Vagina (tissue), 2 donors: ENCODE results near the gene CD101. TPM values are rescaled to one million over a fixed set of nuclear protein-coding genes. Genes with fewer than 3 reads are reported as not detected.
A peak's percentile ranks its signal among the peaks of the same experiment; 100 is the strongest.

Source experiments
- DNase-seq, 2 donors: peaks; one replicate each; pipeline ENCODE4 v3.0.0-alpha.2; 2017; ENCODE audit errors: extremely low spot score in 2 of 2
- H3K27ac ChIP-seq: fragments of 200-600 bp; sonication (generic); one replicate; pipeline ENCODE4 v1.5.1; 2019
- H3K27me3 ChIP-seq: fragments of 200-600 bp; sonication (generic); one replicate; pipeline ENCODE4 v1.5.1; 2019
- H3K36me3 ChIP-seq, 2 donors: fragments of 200-600 bp; sonication (generic); one replicate each; pipeline ENCODE4 v1.5.1; 2017 to 2019
- H3K4me1 ChIP-seq: fragments of 200-600 bp; sonication (generic); one replicate; pipeline ENCODE4 v1.5.1; 2019
- H3K4me3 ChIP-seq, 2 donors: fragments of 200-600 bp; sonication (generic); 1 replicate in 1 of 2; 2 replicates in 1 of 2; pipeline ENCODE4 v1.5.1; 2016 to 2019
- H3K9me3 ChIP-seq: fragments of 200-600 bp; sonication (generic); one replicate; pipeline ENCODE4 v1.5.1; 2019
- POLR2A ChIP-seq, 2 donors: fragments of 450-650 bp; IDR thresholded peaks; one replicate each; pipeline ENCODE4 v1.6.1; 2017; ENCODE audit warnings: antibody characterized with exemption in 2 of 2, mild to moderate bottlenecking in 2 of 2, moderate library complexity in 2 of 2
- POLR2AphosphoS5 ChIP-seq, 2 donors: sonication (generic); formaldehyde crosslinking; IDR thresholded peaks; one replicate each; pipeline ENCODE4 v1.9.0; 2017; ENCODE audit warnings: antibody characterized with exemption in 2 of 2, mild to moderate bottlenecking in 2 of 2, low read depth in 1 of 2; ENCODE audit not compliant: insufficient read depth in 1 of 2
- intact Hi-C: fragments of 100-400 bp; cut with DNase I; formaldehyde crosslinking; loops from one replicate; pipeline ENCODE4 v1.15.1; 2023
- total RNA-seq: library from RNA; depleted of rRNA; stranded (reverse); fragments of >200 nt; gene quantifications from one replicate; pipeline ENCODE4 v1.2.3, GENCODE V29; 2016
- TF ChIP-seq, protein P1 (sequence below), 3 experiments: fragments of 450-650 bp in 2 of 3; fragments of 200-600 bp in 1 of 3; sonication (generic) in 1 of 3; IDR thresholded peaks; one replicate each; pipeline ENCODE4 v1.5.1; 2017 to 2019; ENCODE audit warnings: antibody characterized with exemption in 3 of 3, mild to moderate bottlenecking in 2 of 3, moderate library complexity in 2 of 3

The CD101 gene
- total RNA-seq, 1 donor from 2014 or later: 3.9 TPM

DNA sequence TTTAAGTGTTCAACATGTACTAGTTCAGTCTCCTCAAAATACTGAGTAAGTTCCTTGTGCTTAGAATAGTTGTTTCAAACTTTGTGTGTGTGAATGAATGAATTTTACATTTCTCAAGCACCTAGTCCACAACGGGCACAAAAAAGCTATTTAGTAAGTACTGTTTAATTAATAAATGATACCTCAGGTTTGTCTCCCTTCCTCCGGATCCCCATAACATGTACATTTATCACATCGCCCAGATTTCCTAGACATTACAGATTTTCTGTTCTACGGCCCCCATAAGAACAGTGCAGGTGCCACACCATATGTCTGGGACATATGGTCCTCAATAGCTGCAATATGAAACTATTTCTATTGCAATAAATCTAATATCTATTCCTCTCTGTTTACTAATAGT, 57.2 kb downstream of the CD101 start:
- Histone ChIP-seq H3K27ac (no peak overlapping the region), H3K4me3 (no peak overlapping the region), H3K4me1 (peaks cover 19% of the 10 kb centered on the region), H3K9me3 (no peaks in the 10 kb centered on the region), H3K36me3 (no peaks in the 10 kb centered on the region), H3K27me3 (no peaks in the 10 kb centered on the region)
- intact Hi-C loops: no loop called here
- no peak for DNase-seq
- TF ChIP-seq POLR2A (IDR thresholded peaks at IDR 0.05): no peak
- TF ChIP-seq, protein P1, sequence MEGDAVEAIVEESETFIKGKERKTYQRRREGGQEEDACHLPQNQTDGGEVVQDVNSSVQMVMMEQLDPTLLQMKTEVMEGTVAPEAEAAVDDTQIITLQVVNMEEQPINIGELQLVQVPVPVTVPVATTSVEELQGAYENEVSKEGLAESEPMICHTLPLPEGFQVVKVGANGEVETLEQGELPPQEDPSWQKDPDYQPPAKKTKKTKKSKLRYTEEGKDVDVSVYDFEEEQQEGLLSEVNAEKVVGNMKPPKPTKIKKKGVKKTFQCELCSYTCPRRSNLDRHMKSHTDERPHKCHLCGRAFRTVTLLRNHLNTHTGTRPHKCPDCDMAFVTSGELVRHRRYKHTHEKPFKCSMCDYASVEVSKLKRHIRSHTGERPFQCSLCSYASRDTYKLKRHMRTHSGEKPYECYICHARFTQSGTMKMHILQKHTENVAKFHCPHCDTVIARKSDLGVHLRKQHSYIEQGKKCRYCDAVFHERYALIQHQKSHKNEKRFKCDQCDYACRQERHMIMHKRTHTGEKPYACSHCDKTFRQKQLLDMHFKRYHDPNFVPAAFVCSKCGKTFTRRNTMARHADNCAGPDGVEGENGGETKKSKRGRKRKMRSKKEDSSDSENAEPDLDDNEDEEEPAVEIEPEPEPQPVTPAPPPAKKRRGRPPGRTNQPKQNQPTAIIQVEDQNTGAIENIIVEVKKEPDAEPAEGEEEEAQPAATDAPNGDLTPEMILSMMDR (IDR thresholded peaks at IDR 0.05): no peak
- no peak for TF ChIP-seq POLR2AphosphoS5 (IDR thresholded peaks at IDR 0.05; ENCODE audit: insufficient read depth in 1 of 2, low read depth in 1 of 2)

DNA sequence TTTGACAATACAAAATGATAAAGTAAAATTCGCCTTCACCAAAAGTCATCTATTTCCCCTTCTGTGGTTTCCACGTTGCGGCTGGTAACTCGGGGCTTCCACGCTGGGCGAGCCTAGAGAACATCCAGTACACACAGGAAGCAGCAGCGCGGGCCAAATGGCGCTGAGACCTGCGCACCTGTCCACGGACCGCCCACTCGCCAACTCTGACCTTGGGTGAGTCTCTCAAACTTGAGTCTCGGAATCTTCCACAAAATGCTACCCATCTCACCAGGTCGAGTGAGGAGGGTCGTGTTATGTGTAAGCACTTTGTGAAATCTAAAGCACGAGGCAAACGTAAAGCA, 57.7 kb downstream of the CD101 start:
- intact Hi-C loops: no loop called here
- Histone ChIP-seq H3K4me1 (peaks cover 19% of the 10 kb centered on the region), H3K27me3 (no peaks in the 10 kb centered on the region), H3K27ac (peak overlapping the region; percentile 68), H3K9me3 (no peaks in the 10 kb centered on the region), H3K36me3 (no peaks in the 10 kb centered on the region), H3K4me3 (peak overlapping the region; percentile 62 to 73)
- no peak for DNase-seq
- TF ChIP-seq POLR2AphosphoS5 (IDR thresholded peaks at IDR 0.05; ENCODE audit: insufficient read depth in 1 of 2, low read depth in 1 of 2): no peak
- TF ChIP-seq POLR2A (IDR thresholded peaks at IDR 0.05): no peak
- TF ChIP-seq, protein P1 (IDR thresholded peaks at IDR 0.05): no peak

DNA sequence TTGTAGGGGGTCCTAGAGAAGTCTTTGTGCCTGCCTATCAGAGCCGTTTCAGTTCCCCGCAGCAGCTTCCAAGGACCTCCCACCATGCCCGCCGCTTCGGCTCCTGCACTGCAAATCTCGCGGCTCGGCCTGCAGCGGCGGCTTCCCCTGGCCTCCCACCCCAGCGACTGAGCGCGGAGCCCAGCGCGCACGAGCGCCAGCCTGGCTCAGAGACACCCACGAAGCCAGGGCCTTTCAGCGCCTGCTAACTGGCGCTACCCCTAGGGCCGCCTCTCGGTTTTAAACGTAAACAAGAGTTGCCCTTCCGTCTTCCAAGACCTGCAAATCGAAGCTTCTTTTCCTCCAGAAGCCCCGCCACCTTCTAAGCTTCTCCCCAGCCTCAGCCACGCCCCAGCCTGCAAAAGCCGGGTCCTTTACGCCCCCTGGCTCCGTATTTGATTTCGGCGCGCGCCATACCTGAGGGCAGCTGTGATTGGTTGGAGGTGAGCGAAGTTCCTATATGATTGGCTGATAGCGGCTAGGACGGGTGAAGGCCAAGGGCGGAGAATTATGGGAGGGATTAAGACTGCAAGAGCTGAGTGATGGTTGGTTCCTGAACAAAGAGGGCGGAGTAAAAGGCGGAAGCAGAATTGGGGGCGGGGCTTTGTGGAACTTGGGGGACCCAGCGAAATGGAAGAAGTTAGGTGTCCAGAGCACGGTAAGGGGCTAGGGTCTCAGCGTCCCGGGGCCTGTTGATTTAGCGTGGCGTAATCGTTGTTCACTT, 58.3 kb downstream of the CD101 start, which contains the start of gene TTF2:
TTF2 (plus strand) TSS at position 649 of the 763 bp plus-strand sequence; CDS start at position 670, 21 bp downstream.
- Histone ChIP-seq H3K36me3 (no peaks in the 10 kb centered on the region), H3K27ac (peak within 1 kb of the TSS; percentile 68), H3K4me1 (peaks cover 19% of the 10 kb centered on the region), H3K4me3 (peak within 1 kb of the TSS; percentile 62 to 73), H3K27me3 (no peaks in the 10 kb centered on the region), H3K9me3 (no peaks in the 10 kb centered on the region)
- TF ChIP-seq POLR2AphosphoS5 (IDR thresholded peaks at IDR 0.05; ENCODE audit: insufficient read depth in 1 of 2, low read depth in 1 of 2): peak; percentile 72 to 87
- TF ChIP-seq, protein P1 (IDR thresholded peaks at IDR 0.05): no peak
- peak in 1 of 2 donors; percentile 98 for DNase-seq
- intact Hi-C loops: loop anchor here (10.0 kb wide), 1 partner anchor 225 kb away; no protein-coding TSS in a partner anchor

DNA sequence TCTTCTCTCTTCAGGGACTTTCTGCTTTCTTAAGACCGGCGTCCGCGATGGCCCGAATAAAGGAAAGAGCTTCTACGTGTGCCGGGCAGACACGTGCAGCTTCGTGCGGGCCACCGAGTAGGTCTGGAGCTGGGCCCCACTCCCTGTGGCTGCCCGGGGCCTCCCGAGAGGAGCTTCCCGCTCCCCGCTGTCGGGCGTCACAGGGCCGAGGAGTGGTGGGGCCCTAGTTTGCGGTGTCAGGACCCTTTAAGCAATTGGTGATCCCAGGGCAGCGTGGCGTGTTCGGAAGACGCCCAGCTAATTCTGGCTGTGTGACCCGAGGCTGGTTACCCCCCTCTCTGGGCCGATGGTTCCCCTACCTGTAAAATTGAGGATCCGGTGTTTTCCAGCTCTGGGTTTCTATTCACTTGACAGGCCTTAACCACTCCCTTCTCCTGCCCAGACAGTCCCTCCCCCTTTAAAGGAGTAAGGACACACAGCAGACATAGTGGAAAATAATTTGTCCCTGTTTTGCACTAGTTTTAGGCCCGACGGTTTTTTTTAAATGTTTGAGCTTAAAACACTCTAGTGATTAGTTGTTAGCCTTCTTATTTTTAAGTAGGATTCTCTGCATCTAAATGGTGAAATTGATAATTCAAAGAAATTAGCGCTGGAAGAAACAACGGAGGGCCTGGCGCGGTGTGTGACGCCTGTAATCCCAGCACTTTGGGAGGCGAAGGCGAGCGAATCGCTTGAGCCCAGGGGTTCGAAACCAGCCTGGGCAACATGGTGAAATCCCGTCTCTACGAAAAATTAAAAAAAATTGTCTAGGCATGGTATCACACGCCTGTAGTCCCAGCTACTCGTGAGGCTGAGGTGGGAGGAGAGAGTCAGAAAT, 59.1 kb downstream of the CD101 start:
- TF ChIP-seq, protein P1 (IDR thresholded peaks at IDR 0.05): no peak
- no peak for TF ChIP-seq POLR2A (IDR thresholded peaks at IDR 0.05)
- no peak for TF ChIP-seq POLR2AphosphoS5 (IDR thresholded peaks at IDR 0.05; ENCODE audit: insufficient read depth in 1 of 2, low read depth in 1 of 2)
- no peaks in the 10 kb centered on the region for H3K9me3 ChIP-seq
- no peaks in the 10 kb centered on the region for H3K27me3 ChIP-seq
- peaks cover 19% of the 10 kb centered on the region for H3K4me1 ChIP-seq
- intact Hi-C loops: loop anchor here (10.0 kb wide), 1 partner anchor 224 kb away; no protein-coding TSS in a partner anchor
- no peaks in the 10 kb centered on the region for H3K36me3 ChIP-seq
- peak overlapping the region; percentile 62 to 73 for H3K4me3 ChIP-seq
- H3K27ac ChIP-seq: no peak overlapping the region
- no peak for DNase-seq
